ENCODE data around the gene UTF1. TPM values are rescaled to one million over a fixed set of nuclear protein-coding genes. Genes with fewer than 3 reads are reported as not detected.

The UTF1 gene
- total and polyA plus RNA-seq, 2 of the 8 experiments (the other 6 are each of a cell fraction or from before 2014, with no cell fraction given) = 0.47 to 21.8 TPM

- H3K4me1 ChIP-seq (replicated peaks in 1 of 4; ENCODE audit: control insufficient read depth in 3 of 4, insufficient read depth in 4 of 4, low read length in 3 of 4) = peaks cover 0 to 3% (median 0%) of the 10 kb centered on the region in 4 experiments; a peak in 3 of 7 replicates
- H3K14ac ChIP-seq (ENCODE audit: insufficient read length) = no peak overlapping the region
- H3K9me3 ChIP-seq (ENCODE audit: insufficient read depth in 2 of 2, low read depth in 1 of 2, low read length in 1 of 2) = no peaks in the 10 kb centered on the region
- H2BK5ac ChIP-seq (ENCODE audit: low read depth, low read length) = no peak overlapping the region
- H2AFZ ChIP-seq (ENCODE audit: low read length) = no peak overlapping the region
- no peak overlapping the region for H2BK12ac ChIP-seq (ENCODE audit: low read depth, low read length)
- H3K79me2 ChIP-seq (ENCODE audit: control insufficient read depth in 1 of 2, insufficient read depth in 2 of 2, low read length in 2 of 2) = no peaks in the 10 kb centered on the region
- no peak for FAIRE-seq
- no peak overlapping the region for H2BK15ac ChIP-seq (ENCODE audit: low read length)
- no peak overlapping the region for H3K9ac ChIP-seq (replicated peaks in 1 of 4; ENCODE audit: extremely low read depth in 1 of 4, low read depth in 3 of 4, low read length in 3 of 4)
- H3K36me3 ChIP-seq (ENCODE audit: control insufficient read depth in 2 of 4, insufficient read depth in 4 of 4, low read length in 3 of 4) = no peaks in the 10 kb centered on the region
- ChIA-PET POLR2A (ENCODE audit: partially characterized antibody) (interaction anchor here (1.3 kb wide), 1 partner anchor 42 kb away, joined by 3 read pairs; no protein-coding TSS in a partner anchor), CTCF (ENCODE audit: partially characterized antibody) (interaction anchor here (0.9 to 3.5 kb wide), 5 partner anchors 8 to 126 kb away, joined by 3 to 11 read pairs (median 4); partner anchors contain the start of gene ADAM8)
- H3K23ac ChIP-seq (ENCODE audit: insufficient read length) = no peak overlapping the region
- H2BK120ac ChIP-seq (replicated peaks; ENCODE audit: low read depth, low read length) = no peak overlapping the region
- TF ChIP-seq RBBP5 (IDR thresholded peaks at IDR 0.05; ENCODE audit: borderline replicate concordance, low read depth, low read length) (no peak), CEBPB (IDR thresholded peaks at IDR 0.05; ENCODE audit: low read depth, low read length) (no peak), SIN3A (conservative IDR thresholded peaks at IDR 0.05 in 1 of 2, IDR thresholded peaks at IDR 0.05 in 1 of 2; ENCODE audit: low read depth in 1 of 2, low read length in 2 of 2) (no peak), CHD2 (IDR thresholded peaks at IDR 0.05; ENCODE audit: low read length) (no peak), SP2 (IDR thresholded peaks at IDR 0.05; ENCODE audit: low read length) (no peak), SIRT6 (IDR thresholded peaks at IDR 0.05; ENCODE audit: low read length) (no peak), POU5F1 (IDR thresholded peaks at IDR 0.05; ENCODE audit: low read depth, low read length) (no peak), BCL11A (IDR thresholded peaks at IDR 0.05; ENCODE audit: low read depth in 2 of 2, low read length in 2 of 2) (no peak)
- no peak overlapping the region for H3K56ac ChIP-seq (replicated peaks; ENCODE audit: insufficient read length, low read depth, low read length)
- H2BK20ac ChIP-seq (ENCODE audit: low read length) = no peak overlapping the region
- peaks cover 0 to 1% of the 10 kb centered on the region in 2 experiments for H4K20me1 ChIP-seq (replicated peaks in 1 of 2; ENCODE audit: control insufficient read depth in 1 of 2, insufficient read depth in 2 of 2, low read length in 2 of 2)
- no peak for DNase-seq (ENCODE audit: low read depth in 1 of 2, low spot score in 2 of 2)
- no peaks in the 10 kb centered on the region for H3K27me3 ChIP-seq (replicated peaks in 1 of 4; ENCODE audit: control insufficient read depth in 3 of 4, extremely low read depth in 1 of 4, insufficient read depth in 3 of 4, low read length in 3 of 4)
- H4K91ac ChIP-seq (replicated peaks; ENCODE audit: insufficient read length, low read length) = no peak overlapping the region
- no peak overlapping the region for H3K27ac ChIP-seq (ENCODE audit: low read depth, low read length)
- no peak overlapping the region for H3K18ac ChIP-seq (ENCODE audit: extremely low read depth, low read length)
- no peak overlapping the region for H3K4me2 ChIP-seq (ENCODE audit: insufficient read depth in 1 of 2, low read depth in 2 of 2, low read length in 2 of 2)
- H2AK5ac ChIP-seq (ENCODE audit: low read depth, low read length) = no peak overlapping the region
- WGBS, 2 experiments (ENCODE audit: extremely low coverage in 1 of 2, insufficient coverage in 1 of 2, insufficient read length in 1 of 2, insufficient replicate concordance in 2 of 2, low coverage in 1 of 2, low lambda C conversion rate in 2 of 2, missing lambda C conversion rate in 1 of 2) = 87% methylated on average over 25 of the region's 26 CpGs; no CpG with 5 or more reads in 1 of the 2 experiments
- no peaks in the 10 kb centered on the region for H3K23me2 ChIP-seq (ENCODE audit: low read depth, low read length)
- no peak overlapping the region for H4K8ac ChIP-seq (ENCODE audit: extremely low read depth, insufficient read depth, low read length)
- H3K79me1 ChIP-seq (ENCODE audit: low read depth, low read length) = no peaks in the 10 kb centered on the region
- H3K4me3 ChIP-seq (ENCODE audit: extremely low read depth in 1 of 4, insufficient read depth in 2 of 4, low read depth in 3 of 4, low read length in 4 of 4) = no peak overlapping the region
- H4K5ac ChIP-seq (ENCODE audit: insufficient read length, low read depth, low read length) = no peak overlapping the region
- no peak overlapping the region for H3K4ac ChIP-seq (replicated peaks; ENCODE audit: insufficient read length, low read depth, low read length)
Measured at GRCh38 chr10:133269367-133269766, 39.4 kb downstream of the UTF1 start.
